K562 (cell line): Measurements from ENCODE around the gene BCKDK. TPM values are rescaled to one million over a fixed set of nuclear protein-coding genes. Genes with fewer than 3 reads are reported as not detected.

Experiments used
- ATAC-seq: fragments of 200-7000 bp; cut with Tn5 transposase; 3 replicates; pipeline ENCODE4 v1.9.1; 2020; ENCODE audit warnings: moderate library complexity
- BruUV-seq: library from RNA; stranded (reverse); fragments of 400-500 nt; replicated peaks from 2 replicates; lab custom pipeline; 2021; lab: Mats Ljungman, UMichigan
- CTCF ChIA-PET: fragments of 300-600 bp; formaldehyde crosslinking; extraction: SDS; loops from one replicate; lab custom pipeline; 2021; ENCODE audit warnings: low intra/inter-chr PET ratio; lab: Yijun Ruan, JAX
- POLR2A ChIA-PET: fragments of 300-600, 350-650 bp; sonication (Branson Sonifier 250); formaldehyde crosslinking; extraction: SDS; loops from one replicate; lab custom pipeline; 2021; ENCODE audit warnings: antibody characterized with exemption, inconsistent platforms; lab: Yijun Ruan, JAX
- DNase-seq, 4 experiments: peaks; one replicate each; pipeline versions ENCODE4 v3.0.0 to v3.0.0-alpha.2; 2011 to 2018; ENCODE audit warnings: low spot score in 3 of 4, mixed read lengths in 3 of 4; ENCODE audit errors: extremely low read depth in 1 of 4
- FAIRE-seq: peaks from 2 replicates; lab custom pipeline; 2011; peaks lifted over from hg19 to GRCh38; lab: Jason Lieb, UNC
- H2AFZ ChIP-seq: 2 replicates; pipeline ENCODE4 v1.6.0; 2011; ENCODE audit warnings: low read depth, low read length, control low read depth, inconsistent platforms
- H3K27ac ChIP-seq: fragments of 200-600 bp; 3 replicates; pipeline ENCODE4 v1.8.0; 2011; ENCODE audit warnings: low read depth, mild to moderate bottlenecking, control low read depth, inconsistent platforms, low read length, moderate library complexity, mixed read lengths; ENCODE audit errors: extremely low read depth
- H3K27me3 ChIP-seq, 2 experiments: fragments of 300-600 bp in 1 of 2; 2 replicates in 1 of 2; 3 replicates in 1 of 2; pipeline versions ENCODE4 v1.6.0 to v1.8.0; 2011; ENCODE audit warnings: inconsistent platforms in 2 of 2, low read length in 2 of 2, mild to moderate bottlenecking in 1 of 2, mixed read lengths in 1 of 2, moderate library complexity in 1 of 2; ENCODE audit not compliant: control insufficient read depth in 2 of 2, insufficient read depth in 2 of 2
- H3K36me3 ChIP-seq: fragments of 300-600 bp; 3 replicates; pipeline ENCODE4 v1.8.0; 2011; ENCODE audit warnings: mild to moderate bottlenecking, low read length, inconsistent platforms; ENCODE audit not compliant: control insufficient read depth, insufficient read depth
- H3K4me1 ChIP-seq, 2 experiments: fragments of 200-600 bp in 1 of 2; replicated peaks in 1 of 2; 2 replicates in 1 of 2; 3 replicates in 1 of 2; pipeline versions ENCODE4 v1.5.1 to v1.8.0; 2011; ENCODE audit warnings: inconsistent platforms in 2 of 2, low read length in 2 of 2, mild to moderate bottlenecking in 1 of 2, mixed read lengths in 1 of 2, moderate library complexity in 1 of 2; ENCODE audit not compliant: control insufficient read depth in 2 of 2, insufficient read depth in 2 of 2
- H3K4me2 ChIP-seq: 2 replicates; pipeline ENCODE4 v1.6.1; 2011; ENCODE audit warnings: low read length, control low read depth, inconsistent platforms, mixed read lengths; ENCODE audit not compliant: insufficient read depth
- H3K4me3 ChIP-seq: fragments of 200-600 bp; sonication (generic), shearing (Covaris generic); 2 replicates; pipeline ENCODE4 v1.5.1; 2016; ENCODE audit warnings: control low read depth, inconsistent platforms
- H3K79me2 ChIP-seq: fragments of 200-600 bp; 3 replicates; pipeline ENCODE4 v1.8.0; 2011; ENCODE audit warnings: low read length, inconsistent platforms; ENCODE audit not compliant: control insufficient read depth, insufficient read depth
- H3K9ac ChIP-seq, 2 experiments: 2 replicates each; pipeline versions ENCODE4 v1.6.0 to v1.6.1; 2011; ENCODE audit warnings: low read depth in 2 of 2, low read length in 2 of 2, control low read depth in 1 of 2, inconsistent platforms in 1 of 2, mild to moderate bottlenecking in 1 of 2, mixed read lengths in 1 of 2; ENCODE audit not compliant: insufficient read depth in 1 of 2
- H3K9me1 ChIP-seq: one replicate; pipeline ENCODE4 v1.6.0; 2011; ENCODE audit warnings: inconsistent platforms, mild to moderate bottlenecking, low read length, moderate library complexity; ENCODE audit not compliant: control insufficient read depth, insufficient read depth
- H3K9me3 ChIP-seq: replicated peaks from 2 replicates; pipeline ENCODE4 v1.5.1; 2011; ENCODE audit warnings: low read depth, low read length, inconsistent platforms; ENCODE audit not compliant: control insufficient read depth, insufficient read depth
- H4K20me1 ChIP-seq: replicated peaks from 2 replicates; pipeline ENCODE4 v1.6.1; 2011; ENCODE audit warnings: low read length, inconsistent platforms, mixed read lengths; ENCODE audit not compliant: control insufficient read depth, insufficient read depth
- ADNP ChIP-seq: fragments of 200-800 bp; sonication (Bioruptor generic); IDR thresholded peaks from 2 replicates; pipeline ENCODE4 v1.6.1; 2016; ENCODE audit warnings: missing genetic modification characterization, missing compliant biosample characterization
- ARNT ChIP-seq, 2 experiments: fragments of 450-650 bp; IDR thresholded peaks; 2 replicates each; pipeline ENCODE4 v1.6.1; 2016; ENCODE audit warnings: mild to moderate bottlenecking in 1 of 2
- BCOR ChIP-seq: fragments of 450-650 bp; IDR thresholded peaks from 2 replicates; pipeline ENCODE4 v1.6.1; 2016
- COPS2 ChIP-seq: fragments of 450-650 bp; conservative IDR thresholded peaks from 2 replicates; pipeline ENCODE4 v1.6.1; 2016; ENCODE audit warnings: mild to moderate bottlenecking, moderate library complexity
- FOSL1 ChIP-seq: fragments of 200-800 bp; sonication (Bioruptor generic); conservative IDR thresholded peaks from 2 replicates; pipeline ENCODE4 v1.6.1; 2016; ENCODE audit warnings: missing genetic modification characterization, missing compliant biosample characterization
- FOXJ3 ChIP-seq: sonication (generic); formaldehyde crosslinking; IDR thresholded peaks from 2 replicates; pipeline ENCODE4 v1.4.0; 2020; ENCODE audit warnings: mild to moderate bottlenecking, missing genetic modification reagents
- FOXK2 ChIP-seq, 2 experiments: fragments of 450-650 bp; IDR thresholded peaks in 1 of 2; conservative IDR thresholded peaks in 1 of 2; 2 replicates each; pipeline ENCODE4 v1.6.1; 2016; ENCODE audit warnings: low read depth in 2 of 2, mild to moderate bottlenecking in 1 of 2
- FOXO4 ChIP-seq: fragments of 450-650 bp; formaldehyde crosslinking; IDR thresholded peaks from 2 replicates; pipeline ENCODE4 v1.4.0; 2020; ENCODE audit warnings: mild to moderate bottlenecking, moderate library complexity
- HDGF ChIP-seq: fragments of 450-650 bp; IDR thresholded peaks from 2 replicates; pipeline ENCODE4 v1.6.1; 2016
- HMGN3 ChIP-seq: IDR thresholded peaks from 2 replicates; pipeline ENCODE4 v1.6.1; 2011; ENCODE audit warnings: borderline replicate concordance, low read depth, mild to moderate bottlenecking, mixed read lengths, low read length; ENCODE audit not compliant: insufficient read length; ENCODE audit errors: extremely low read depth
- NCOA6 ChIP-seq: fragments of 450-650 bp; IDR thresholded peaks from 2 replicates; pipeline ENCODE4 v1.6.1; 2017; ENCODE audit warnings: mild to moderate bottlenecking
- NR1H2 ChIP-seq: sonication (generic); formaldehyde crosslinking; IDR thresholded peaks from 2 replicates; pipeline ENCODE4 v1.4.0; 2020; ENCODE audit warnings: mild to moderate bottlenecking, missing genetic modification reagents
- RCOR1 ChIP-seq, 2 experiments: IDR thresholded peaks; 2 replicates each; pipeline ENCODE4 v1.6.1; 2012; ENCODE audit warnings: low read depth in 2 of 2, low read length in 2 of 2, borderline replicate concordance in 1 of 2, improper control_type of control experiment in 1 of 2
- TEAD1 ChIP-seq, 2 experiments: fragments of 450-650 bp in 1 of 2; sonication (generic) in 1 of 2; formaldehyde crosslinking; IDR thresholded peaks; 2 replicates each; pipeline versions ENCODE4 v1.4.0 to v1.8.0; 2020 to 2022; ENCODE audit warnings: mild to moderate bottlenecking in 2 of 2, missing genetic modification reagents in 1 of 2
- THRA ChIP-seq: fragments of 450-650 bp; IDR thresholded peaks from 2 replicates; pipeline ENCODE4 v1.6.1; 2017; ENCODE audit warnings: mild to moderate bottlenecking, moderate library complexity
- VEZF1 ChIP-seq: fragments of 200-800 bp; sonication (Bioruptor generic); IDR thresholded peaks from 2 replicates; pipeline ENCODE4 v1.6.1; 2017; ENCODE audit warnings: missing genetic modification characterization, missing compliant biosample characterization
- ZNF316 ChIP-seq: fragments of 450-650 bp; IDR thresholded peaks from 2 replicates; pipeline ENCODE4 v1.6.1; 2016
- WGBS: fragments of 100-300 bp; shearing (Covaris generic); methylation state at CpG from one replicate; pipeline ENCODE4 v1.1.6; 2016; ENCODE audit warnings: low coverage, mixed read lengths; ENCODE audit not compliant: insufficient coverage; ENCODE audit errors: missing lambda C conversion rate; 5-methylcytosine and 5-hydroxymethylcytosine counted together
- in situ Hi-C: fragments of 300-500 bp; cut with MboI; formaldehyde crosslinking; loops from 4 replicates; pipeline ENCODE4 v1.15.0; 2018; ENCODE audit warnings: inconsistent platforms, mixed read lengths
- intact Hi-C: fragments of 100-400 bp; cut with micrococcal nuclease; formaldehyde crosslinking; loops from 2 replicates; pipeline ENCODE4 v1.14.2; 2022
- polyA plus RNA-seq, 8 experiments: library from polyadenylated mRNA; depleted of rRNA in 4 of 8; stranded (reverse) in 5 of 8; unstranded in 3 of 8; fragments of >200 nt; fragmentation: Nextera tagmentation in 2 of 8; fragmentation: Illumina TruSeq in 1 of 8; extraction: Ambion mirVana in 2 of 8; extraction: Trizol in 1 of 8; gene quantifications; 2 replicates each; pipeline versions ENCODE4 v1.2.1 to v1.2.3, GENCODE V29; 2011 to 2014; ENCODE audit warnings: inconsistent platforms in 1 of 8, missing spikeins in 1 of 8
- total RNA-seq, 7 experiments: library from RNA; depleted of rRNA in 6 of 7; stranded (reverse); fragments of >200 nt in 6 of 7; fragmentation: Illumina TruSeq in 2 of 7; extraction: Trizol in 2 of 7; gene quantifications; 2 replicates each; pipeline versions ENCODE4 v1.2.1 to v1.2.3, GENCODE V29; 2011 to 2021; ENCODE audit warnings: low replicate concordance in 1 of 7

BCKDK gene
- total and polyA plus RNA-seq, 9 of the 15 experiments (the other 6 are each of a cell fraction or from before 2014, with no cell fraction given), result 0.58 to 34.8 (median 13.1) TPM

- Histone ChIP-seq H2AFZ (no peak overlapping the region), H3K9me1 (no peaks in the 10 kb centered on the region), H3K27me3 (no peaks in the 10 kb centered on the region), H3K9ac (no peak overlapping the region; a peak in 1 of 4 replicates), H3K4me3 (no peak overlapping the region), H4K20me1 (peaks cover 5% of the 10 kb centered on the region; the same call in 1 of the 2 replicates), H3K4me1 (peaks cover 4 to 74% of the 10 kb centered on the region in 2 experiments; a peak in 3 of 5 replicates), H3K27ac (no peak overlapping the region), H3K9me3 (no peaks in the 10 kb centered on the region), H3K4me2 (no peak overlapping the region), H3K36me3 (peaks cover 80% of the 10 kb centered on the region), H3K79me2 (peaks cover 36% of the 10 kb centered on the region)
- no peak for TF ChIP-seq HDGF
- TF ChIP-seq ARNT (IDR thresholded peaks at IDR 0.05), result no peak
- no peak for TF ChIP-seq ADNP
- TF ChIP-seq HMGN3, result no peak
- TF ChIP-seq FOXK2 (conservative IDR thresholded peaks at IDR 0.05 in 1 of 2, IDR thresholded peaks at IDR 0.05 in 1 of 2; ENCODE audit: low read depth in 2 of 2), result no peak
- TF ChIP-seq FOXO4 (CRISPR knock-in tag), result no peak
- no peak for TF ChIP-seq COPS2
- no peak for TF ChIP-seq BCOR
- no peak for TF ChIP-seq THRA
- no peak for TF ChIP-seq FOXJ3 (CRISPR knock-in tag)
- no peak for TF ChIP-seq NCOA6
- TF ChIP-seq NR1H2 (CRISPR knock-in tag), result no peak
- TF ChIP-seq ZNF316, result no peak
- no peak for TF ChIP-seq VEZF1 (CRISPR knock-in tag)
- TF ChIP-seq FOSL1 (tag), result no peak
- no peak for TF ChIP-seq RCOR1 (IDR thresholded peaks at IDR 0.05; ENCODE audit: borderline replicate concordance in 1 of 2, low read depth in 2 of 2, low read length in 2 of 2)
- no peak for TF ChIP-seq TEAD1 (CRISPR knock-in tag; IDR thresholded peaks at IDR 0.05)
- FAIRE-seq (no peak), ATAC-seq (no peak), DNase-seq (no peak)
- in situ Hi-C loops, result no loop called here
- ChIA-PET CTCF (no interaction called here), POLR2A (interaction anchor here (0.6 to 1.8 kb wide), 4 partner anchors 8 to 101 kb away, joined by 3 to 6 read pairs (median 4); partner anchors contain the start of gene FUS)
- intact Hi-C loops, result no loop called here
- BruUV-seq, result no TSS peak
- 92% methylated on average over 9 of the region's 13 CpGs for WGBS
These were observed 28.7 kb upstream of the BCKDK start for GRCh38 chr16:31079342-31079944.
